SW480 (cell line): Measurements from ENCODE around the gene LDLRAD2.
"Not testable (repeated sequence)": the region's sequence is repeated elsewhere in the genome, so short reads cannot be mapped to it uniquely, and the experiment has no call there.

ENCODE experiments used
- DNase-seq: peaks from one replicate; pipeline ENCODE4 v3.0.0-alpha.2; 2016; ENCODE audit warnings: low spot score

Gene LDLRAD2, protein sequence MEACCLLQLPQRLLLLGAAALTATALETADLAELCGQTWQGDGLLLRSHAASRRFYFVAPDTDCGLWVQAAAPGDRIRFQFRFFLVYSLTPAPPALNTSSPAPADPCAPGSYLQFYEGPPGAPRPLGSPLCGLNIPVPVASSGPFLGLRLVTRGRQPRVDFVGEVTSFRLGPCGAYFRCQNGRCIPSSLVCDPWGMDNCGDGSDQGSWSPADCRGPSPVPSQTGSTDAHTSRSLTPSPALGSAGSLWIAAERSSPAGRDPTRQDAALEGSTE

DNA sequence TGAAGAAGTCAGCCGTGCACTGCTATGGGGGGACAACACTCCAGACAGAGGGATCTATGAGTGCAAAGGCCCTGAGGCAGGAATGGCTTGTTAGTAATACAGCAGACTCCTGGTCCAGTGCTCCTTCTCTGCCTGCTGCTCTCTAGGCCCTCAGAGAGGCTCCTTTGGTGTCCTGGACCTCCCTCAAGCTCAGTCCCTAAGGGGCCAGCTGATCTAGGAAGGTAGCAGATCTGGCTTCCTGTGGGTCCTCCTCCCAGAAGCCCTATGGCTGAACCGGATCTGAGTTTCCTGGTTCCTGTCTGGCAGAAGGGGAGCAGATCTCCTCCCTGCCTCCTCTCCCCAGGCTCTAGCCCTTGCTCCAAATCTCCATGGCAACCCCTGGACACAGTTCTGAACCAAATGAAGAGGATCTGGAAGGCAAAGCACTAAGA lies at the start of gene LDLRAD2:
Gene LDLRAD2, plus strand, starts transcription at position 391 of the 431 bp plus-strand sequence. CDS start 187 bp downstream, outside the sequence.
- DNase-seq, result no peak

DNA sequence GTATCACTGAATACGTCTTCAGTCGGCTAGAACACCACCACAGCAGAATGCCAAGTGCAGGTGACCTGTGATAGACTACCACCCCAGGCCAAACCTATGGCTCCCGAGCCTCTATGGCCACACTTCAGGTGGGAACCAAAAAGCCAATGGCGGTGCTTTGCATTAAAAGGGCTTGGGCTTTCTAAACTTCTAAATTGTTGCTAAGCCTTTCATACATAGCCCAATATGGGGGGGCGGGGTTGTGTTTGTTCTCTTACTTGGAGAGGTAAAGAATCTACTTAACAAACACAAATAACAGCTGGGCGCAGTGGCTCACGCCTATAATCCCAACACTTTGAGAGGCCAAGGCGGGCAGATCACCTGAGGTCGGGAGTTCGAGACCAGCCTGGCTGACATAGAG lies 48.8 kb upstream of the LDLRAD2 start:
- no peak for DNase-seq

GRCh38 chr1:21763694-21764419 lies 48.2 kb upstream of the LDLRAD2 start:
- DNase-seq, result no peak

- DNase-seq, result no peak
Observed at GRCh38 chr1:21764615-21765423, 47.2 kb upstream of the LDLRAD2 start.

DNA sequence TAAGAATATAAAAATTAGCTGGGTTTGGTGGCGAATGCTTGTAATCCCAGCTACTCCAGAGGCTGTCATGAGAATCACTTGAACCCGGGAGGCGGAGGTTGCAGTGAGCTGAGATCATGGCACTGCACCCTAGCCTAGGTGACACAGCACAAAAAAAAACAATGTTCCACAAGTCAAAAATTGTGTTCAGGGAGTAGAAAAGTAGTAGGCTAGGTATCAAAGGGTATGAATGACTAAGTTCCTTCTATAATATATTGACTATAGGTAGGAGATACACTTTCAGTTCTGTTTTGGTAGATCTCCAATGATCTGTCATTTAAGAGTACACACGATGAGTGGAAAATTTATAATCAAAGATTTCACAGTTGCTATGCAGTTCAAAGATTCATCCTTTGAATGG lies 45.9 kb upstream of the LDLRAD2 start:
- no peak for DNase-seq

GRCh38 chr1:21767106-21767505 lies 45.0 kb upstream of the LDLRAD2 start:
- not testable (repeated sequence) for DNase-seq

- DNase-seq, result no peak
Observed at GRCh38 chr1:21770201-21770600, 41.9 kb upstream of the LDLRAD2 start.

DNA sequence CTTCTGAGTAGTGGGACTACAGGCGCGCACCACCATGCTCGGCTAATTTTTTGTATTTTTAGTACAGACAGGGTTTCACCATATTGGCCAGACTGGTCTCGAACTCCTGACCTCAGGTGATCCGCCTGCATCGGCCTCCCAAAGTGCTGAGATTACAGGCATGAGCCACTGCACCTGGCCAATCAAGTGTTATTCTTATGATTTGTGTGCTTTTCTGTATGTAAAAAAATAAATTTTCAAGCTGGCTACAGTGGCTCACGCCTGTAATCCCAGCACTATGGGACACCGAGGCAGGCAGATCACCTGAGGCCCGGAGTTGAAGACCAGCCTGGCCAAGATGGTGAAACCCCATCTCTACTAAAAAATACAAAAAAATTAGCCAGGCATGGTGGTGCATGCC lies 41.5 kb upstream of the LDLRAD2 start:
- DNase-seq, result not testable (repeated sequence)

DNA sequence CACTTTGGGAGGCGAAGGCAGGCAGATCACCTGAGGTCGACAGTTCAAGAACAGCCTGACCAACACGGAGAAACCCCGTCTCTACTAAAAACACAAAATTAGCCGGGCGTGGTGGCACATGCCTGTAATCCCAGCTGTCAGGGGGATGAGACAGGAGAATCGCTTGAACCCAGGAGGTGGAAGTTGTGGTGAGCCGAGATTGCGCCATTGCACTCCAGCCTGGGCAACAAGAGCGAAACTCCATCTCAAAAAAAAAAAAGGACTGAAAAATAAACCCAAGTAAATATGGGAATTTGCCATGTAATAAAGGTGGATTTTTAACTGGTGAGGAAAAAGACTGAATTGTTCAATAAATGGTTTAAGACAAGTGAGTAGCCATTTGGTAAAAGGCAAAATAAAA lies 40.4 kb upstream of the LDLRAD2 start:
- not testable (repeated sequence) for DNase-seq

- no peak for DNase-seq
Observed at GRCh38 chr1:21773585-21773984, 38.5 kb upstream of the LDLRAD2 start.

GRCh38 chr1:21774835-21775549 lies 37.1 kb upstream of the LDLRAD2 start:
- no peak for DNase-seq

DNA sequence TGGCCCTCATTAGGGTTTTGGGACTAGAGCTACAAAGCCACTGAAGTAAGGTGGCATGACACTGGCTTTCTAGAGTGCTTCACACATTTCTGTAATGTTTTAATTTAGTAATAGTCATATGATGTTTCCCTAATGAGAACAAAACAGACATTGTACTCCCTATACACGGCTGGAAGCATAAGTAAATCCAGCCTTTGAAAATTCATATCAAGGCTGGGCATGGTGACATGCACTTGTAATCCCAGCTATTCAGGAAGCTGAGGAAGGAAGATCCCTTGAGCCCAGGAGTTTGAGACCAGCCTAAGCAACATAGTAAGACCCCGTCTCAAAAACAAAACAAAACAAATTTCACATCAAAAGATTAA lies 36.5 kb upstream of the LDLRAD2 start:
- DNase-seq, result no peak

GRCh38 chr1:21775985-21776562 lies 36.0 kb upstream of the LDLRAD2 start:
- no peak for DNase-seq

GRCh38 chr1:21776925-21777324 lies 35.1 kb upstream of the LDLRAD2 start:
- DNase-seq, result not testable (repeated sequence)

DNA sequence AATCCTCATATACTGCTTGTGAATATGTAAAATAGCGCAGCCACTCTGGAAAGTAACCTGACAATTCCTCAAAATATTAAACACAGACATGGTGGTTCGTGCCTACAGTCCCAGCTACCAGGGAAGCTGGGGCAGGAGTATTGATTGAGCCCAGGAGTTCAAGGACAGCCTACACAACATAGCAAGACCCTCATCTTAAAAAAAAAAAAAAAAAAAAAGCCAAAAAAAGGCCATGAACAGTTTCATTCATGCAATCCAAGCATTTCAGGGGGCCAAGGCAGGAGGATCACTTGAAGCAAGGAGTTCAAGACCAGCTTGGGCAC lies 33.7 kb upstream of the LDLRAD2 start:
- DNase-seq, result no peak

GRCh38 chr1:21779613-21780521 lies 32.2 kb upstream of the LDLRAD2 start:
- no peak for DNase-seq

- peak; percentile 43 for DNase-seq
Observed at GRCh38 chr1:21781815-21782348, 30.2 kb upstream of the LDLRAD2 start.

- peak; percentile 57 for DNase-seq
Observed at GRCh38 chr1:21782349-21782867, 29.7 kb upstream of the LDLRAD2 start.

- peak; percentile 93 for DNase-seq
Observed at GRCh38 chr1:21782868-21783678, 29.0 kb upstream of the LDLRAD2 start, which contains the start of gene USP48. Gene USP48 (minus strand): TSS chr1:21783149. CDS start chr1:21782957, 192 bp downstream.
